GM18909 (cell line): ENCODE measurements around the gene SH3RF3.

Experiments used
- ATAC-seq: cut with Tn5 transposase; IDR thresholded peaks from one replicate; pipeline ENCODE4 v1.9.1; 2021; ENCODE audit warnings: mild to moderate bottlenecking; ENCODE audit not compliant: unreplicated experiment, poor library complexity

SH3RF3 gene

GRCh38 chr2:109128616-109129355 is at the start of gene SH3RF3:
Gene SH3RF3 (plus strand): TSS chr2:109129205.
- ATAC-seq: no peak

GRCh38 chr2:109079590-109079989 is 49.4 kb upstream of the SH3RF3 start:
- ATAC-seq: no peak

GRCh38 chr2:109080109-109080508 is 48.9 kb upstream of the SH3RF3 start:
- no peak for ATAC-seq

- ATAC-seq: no peak
These were observed 48.2 kb upstream of the SH3RF3 start for GRCh38 chr2:109080757-109081156.

- no peak for ATAC-seq
These were observed 47.6 kb upstream of the SH3RF3 start for GRCh38 chr2:109081374-109081773.

- no peak for ATAC-seq
These were observed 45.2 kb upstream of the SH3RF3 start for GRCh38 chr2:109083771-109084170.

GRCh38 chr2:109084341-109084740 is 44.7 kb upstream of the SH3RF3 start:
- ATAC-seq: no peak

- no peak for ATAC-seq
These were observed 42.9 kb upstream of the SH3RF3 start for GRCh38 chr2:109085912-109086742.

GRCh38 chr2:109086743-109087020 is 42.3 kb upstream of the SH3RF3 start:
- no peak for ATAC-seq

- ATAC-seq: no peak
These were observed 41.8 kb upstream of the SH3RF3 start for GRCh38 chr2:109087055-109087663.

- ATAC-seq: no peak
These were observed 39.3 kb upstream of the SH3RF3 start for GRCh38 chr2:109089602-109090300.

- ATAC-seq: no peak
These were observed 37.5 kb upstream of the SH3RF3 start for GRCh38 chr2:109091526-109091925.

- ATAC-seq: no peak
These were observed 34.9 kb upstream of the SH3RF3 start for GRCh38 chr2:109094144-109094543.

- no peak for ATAC-seq
These were observed 30.6 kb upstream of the SH3RF3 start for GRCh38 chr2:109098251-109098920.

- no peak for ATAC-seq
These were observed 30.1 kb upstream of the SH3RF3 start for GRCh38 chr2:109098921-109099273.

GRCh38 chr2:109102588-109103233 is 26.3 kb upstream of the SH3RF3 start:
- no peak for ATAC-seq

GRCh38 chr2:109105113-109105512 is 23.9 kb upstream of the SH3RF3 start:
- ATAC-seq: no peak

- ATAC-seq: no peak
These were observed 20.3 kb upstream of the SH3RF3 start for GRCh38 chr2:109108740-109109139.

- ATAC-seq: no peak
These were observed 19.7 kb upstream of the SH3RF3 start for GRCh38 chr2:109109342-109109741.

GRCh38 chr2:109110170-109110569 is 18.8 kb upstream of the SH3RF3 start:
- ATAC-seq: no peak
